Adrenal gland (tissue), 12 donors: ENCODE measurements around the gene LRBA. TPM values are rescaled to one million over a fixed set of nuclear protein-coding genes. Genes with fewer than 3 reads are reported as not detected.

Source experiments
- DNase-seq, 7 donors: peaks; one replicate each; pipeline ENCODE4 v3.0.0-alpha.2; 2019 to 2020
- H3K27ac ChIP-seq, 5 donors: fragments of 200-600 bp; sonication (generic) in 4 of 5; 1 replicate in 3 of 5; 2 replicates in 2 of 5; pipeline versions ENCODE4 v1.5.1 to v1.8.0; 2016 to 2020; ENCODE audit warnings: mild to moderate bottlenecking in 1 of 5
- H3K27me3 ChIP-seq: fragments of 200-600 bp; 2 replicates; pipeline ENCODE4 v1.8.0; 2021
- H3K36me3 ChIP-seq, 2 donors: fragments of 200-600 bp; replicated peaks in 1 of 2; 1 replicate in 1 of 2; 2 replicates in 1 of 2; pipeline versions ENCODE4 v1.5.1 to v1.8.0; 2018 to 2022
- H3K4me1 ChIP-seq, 2 donors: fragments of 200-600 bp; replicated peaks in 1 of 2; 1 replicate in 1 of 2; 2 replicates in 1 of 2; pipeline versions ENCODE4 v1.5.1 to v1.8.0; 2018 to 2021
- H3K4me3 ChIP-seq, 4 donors: fragments of 200-600 bp; sonication (generic) in 3 of 4; one replicate each; pipeline ENCODE4 v1.5.1; 2016 to 2018
- H3K9me3 ChIP-seq, 3 donors: fragments of 200-600 bp; sonication (generic) in 1 of 3; replicated peaks in 1 of 3; 1 replicate in 2 of 3; 2 replicates in 1 of 3; pipeline versions ENCODE4 v1.5.1 to v1.8.0; 2016 to 2021
- CTCF ChIP-seq, 6 experiments: fragments of 450-650 bp in 4 of 6; fragments of 200-600 bp in 2 of 6; sonication (generic) in 1 of 6; IDR thresholded peaks; 1 replicate in 5 of 6; 2 replicates in 1 of 6; pipeline versions ENCODE4 v1.5.1 to v1.8.0; 2016 to 2021; ENCODE audit warnings: antibody characterized with exemption in 6 of 6, mild to moderate bottlenecking in 2 of 6, moderate library complexity in 1 of 6
- POLR2A ChIP-seq, 2 donors: fragments of 450-650 bp; IDR thresholded peaks; one replicate each; pipeline ENCODE4 v1.6.1; 2017; ENCODE audit warnings: antibody characterized with exemption in 2 of 2, mild to moderate bottlenecking in 2 of 2, moderate library complexity in 1 of 2
- WGBS, 4 donors: extraction: QIAGEN DNeasy Blood & Tissue Kit in 2 of 4; methylation state at CpG; one replicate each; pipeline versions ENCODE4 v1.1.5 to v1.1.7; 2013 to 2017; 5-methylcytosine and 5-hydroxymethylcytosine counted together
- intact Hi-C, 2 donors: fragments of 100-400 bp; cut with DNase I; formaldehyde crosslinking; loops; one replicate each; pipeline versions ENCODE4 v1.14.1 to v1.15.0; 2022 to 2023
- polyA plus RNA-seq, 3 donors: library from polyadenylated mRNA; stranded (reverse); fragments of 200-250 nt in 2 of 3; fragments of 350-450 nt in 1 of 3; fragmentation: Illumina TruSeq in 1 of 3; extraction: RNeasy Lipid Tissue Mini Kit (QIAGEN cat#74804) in 1 of 3; gene quantifications; one replicate each; pipeline ENCODE4 v1.2.3, GENCODE V29; 2013 to 2014
- total RNA-seq, 9 donors: library from RNA; depleted of rRNA in 4 of 9; stranded (reverse); fragments of >200 nt in 4 of 9; fragments of 120-200 nt in 1 of 9; fragmentation: NEBNext Ultra II Directional in 1 of 9; extraction: Animal tissue kit (Norgen Biotek cat#: 25700) in 1 of 9; gene quantifications; one replicate each; pipeline versions ENCODE4 v1.1.0 to v1.2.4, GENCODE V29; 2013 to 2023
- donor health status: healthy with polysubstance abuse.
- donor health status: Bipolar disorder and iron deficiency.
- donor health status: DM: yes; HTN: yes; CAD: no.
- donor health status: DM: no; HTN: no; CAD: no.
- donor health status: DM: no; HTN: no; CAD: no.
- donor health status: DM: yes; HTN: yes; CAD: no.

The LRBA gene
- total and polyA plus RNA-seq, 12 donors, result 9.6 to 106 (median 40.6) TPM

GRCh38 chr4:150355418-150355817 is 659.7 kb downstream of the LRBA start:
- no peaks in the 10 kb centered on the region for H3K9me3 ChIP-seq
- H3K27ac ChIP-seq, result no peak overlapping the region
- no peak overlapping the region for H3K4me3 ChIP-seq
- H3K36me3 ChIP-seq, result no peaks in the 10 kb centered on the region
- 96 to 100% (median 98%) methylated on average over 1 of the region's 1 CpG for WGBS, 4 donors
- H3K27me3 ChIP-seq, result no peaks in the 10 kb centered on the region
- DNase-seq, result no peak
- TF ChIP-seq CTCF (IDR thresholded peaks at IDR 0.05) (no peak), POLR2A (IDR thresholded peaks at IDR 0.05) (no peak)
- no peaks in the 10 kb centered on the region for H3K4me1 ChIP-seq
- intact Hi-C loops, result no loop called here

- no peak for DNase-seq
- no peaks in the 10 kb centered on the region for H3K9me3 ChIP-seq
- intact Hi-C loops, result no loop called here
- H3K4me1 ChIP-seq, result no peaks in the 10 kb centered on the region
- H3K27ac ChIP-seq, result no peak overlapping the region
- WGBS, 4 donors, result 87 to 88% (median 88%) methylated on average over 4 of the region's 4 CpGs
- no peak for TF ChIP-seq CTCF (IDR thresholded peaks at IDR 0.05)
- TF ChIP-seq POLR2A (IDR thresholded peaks at IDR 0.05), result no peak
- H3K36me3 ChIP-seq, result no peaks in the 10 kb centered on the region
- H3K27me3 ChIP-seq, result no peaks in the 10 kb centered on the region
- H3K4me3 ChIP-seq, result no peak overlapping the region
Measured at GRCh38 chr4:150354214-150354796, 660.8 kb downstream of the LRBA start.

GRCh38 chr4:150348079-150348478 is 667.0 kb downstream of the LRBA start:
- no peak overlapping the region for H3K27ac ChIP-seq
- no peak for DNase-seq
- no peaks in the 10 kb centered on the region for H3K27me3 ChIP-seq
- H3K4me1 ChIP-seq, result no peaks in the 10 kb centered on the region
- H3K9me3 ChIP-seq, result no peaks in the 10 kb centered on the region
- H3K4me3 ChIP-seq, result no peak overlapping the region
- TF ChIP-seq POLR2A (IDR thresholded peaks at IDR 0.05) (no peak), CTCF (IDR thresholded peaks at IDR 0.05) (no peak)
- intact Hi-C loops, result no loop called here
- no peaks in the 10 kb centered on the region for H3K36me3 ChIP-seq
- WGBS, 4 donors, result 90 to 93% (median 92%) methylated on average over 2 of the region's 2 CpGs

GRCh38 chr4:150345207-150345744 is 669.8 kb downstream of the LRBA start:
- Histone ChIP-seq H3K27me3 (no peaks in the 10 kb centered on the region), H3K36me3 (no peaks in the 10 kb centered on the region), H3K4me1 (no peaks in the 10 kb centered on the region), H3K4me3 (no peak overlapping the region), H3K9me3 (no peaks in the 10 kb centered on the region), H3K27ac (no peak overlapping the region)
- intact Hi-C loops, result no loop called here
- TF ChIP-seq POLR2A (IDR thresholded peaks at IDR 0.05) (no peak), CTCF (IDR thresholded peaks at IDR 0.05) (no peak)
- 85 to 96% (median 92%) methylated on average over 3 of the region's 3 CpGs for WGBS, 4 donors
- no peak for DNase-seq
